HCT116 (cell line): ENCODE results near the gene ROR2. TPM values are rescaled to one million over a fixed set of nuclear protein-coding genes. Genes with fewer than 3 reads are reported as not detected.

Experiments used
- ATAC-seq: fragments of 200-7000 bp; cut with Tn5 transposase; 2 replicates; pipeline ENCODE4 v1.9.1; 2020; ENCODE audit warnings: mild to moderate bottlenecking, moderate library complexity
- BruUV-seq: library from RNA; stranded (reverse); fragments of 400-500 nt; replicated peaks from 2 replicates; lab custom pipeline; 2021; lab: Mats Ljungman, UMichigan
- CTCF ChIA-PET: fragments of 300-600 bp; sonication (Branson Sonifier 250); formaldehyde crosslinking; loops from one replicate; lab custom pipeline; 2021; ENCODE audit warnings: antibody characterized with exemption; lab: Charles Lee
- POLR2A ChIA-PET: fragments of 300-600, 350-600 bp; sonication (Branson Sonifier 250); formaldehyde crosslinking; loops from one replicate; lab custom pipeline; 2021; ENCODE audit warnings: antibody characterized with exemption; lab: Charles Lee
- RAD21 ChIA-PET, 2 experiments: fragments of 300-600 bp; sonication (Branson Sonifier 250); formaldehyde crosslinking; loops; one replicate each; lab custom pipeline; 2023; ENCODE audit warnings: low total read pairs in 2 of 2; ENCODE audit not compliant: uncharacterized antibody in 2 of 2, unreplicated experiment in 2 of 2, low non-redundant PET in 1 of 2; lab: Charles Lee
- DNase-seq: peaks from one replicate; pipeline ENCODE4 v3.0.0-alpha.2; 2010; ENCODE audit warnings: low read depth, low spot score
- H2AFZ ChIP-seq: fragments of 200-600 bp; shearing (Covaris generic), sonication (generic); 2 replicates; pipeline ENCODE4 v1.6.1; 2017; ENCODE audit warnings: low read depth, mixed run types, mixed read lengths, antibody characterized with exemption, low read length; ENCODE audit not compliant: poor library complexity, severe bottlenecking
- H3K27ac ChIP-seq: 2 replicates; pipeline ENCODE4 v1.5.1; 2012; ENCODE audit warnings: low read depth, low read length
- H3K27me3 ChIP-seq: fragments of 200-600 bp; sonication (generic); 2 replicates; pipeline ENCODE4 v1.6.1; 2016; ENCODE audit warnings: mixed run types, low read length, mixed read lengths; ENCODE audit not compliant: insufficient read depth
- H3K36me3 ChIP-seq, 2 experiments: fragments of 200-500 bp in 1 of 2; fragments of 200-600 bp in 1 of 2; sonication (Bioruptor generic) in 1 of 2; sonication (generic) in 1 of 2; 2 replicates each; pipeline versions ENCODE4 v1.5.1 to v1.6.1; 2014 to 2016; ENCODE audit warnings: low read length in 2 of 2, inconsistent platforms in 1 of 2, mixed read lengths in 1 of 2, mixed run types in 1 of 2; ENCODE audit not compliant: insufficient read depth in 2 of 2, control insufficient read depth in 1 of 2
- H3K4me1 ChIP-seq, 2 experiments: fragments of 200-600 bp in 1 of 2; sonication (generic) in 1 of 2; 2 replicates each; pipeline versions ENCODE4 v1.5.1 to v1.6.1; 2012 to 2017; ENCODE audit warnings: low read length in 2 of 2, inconsistent platforms in 1 of 2, mild to moderate bottlenecking in 1 of 2, mixed read lengths in 1 of 2, mixed run types in 1 of 2, moderate library complexity in 1 of 2; ENCODE audit not compliant: insufficient read depth in 2 of 2, control insufficient read depth in 1 of 2
- H3K4me2 ChIP-seq: fragments of 200-600 bp; sonication (generic); 2 replicates; pipeline ENCODE4 v1.6.1; 2017; ENCODE audit warnings: mixed run types, low read length, mixed read lengths
- H3K4me3 ChIP-seq, 2 experiments: fragments of 200-600 bp in 1 of 2; sonication (generic) in 1 of 2; replicated peaks in 1 of 2; 2 replicates each; pipeline ENCODE4 v1.5.1; 2011 to 2016; ENCODE audit warnings: low read length in 2 of 2, control low read depth in 1 of 2, low read depth in 1 of 2, mild to moderate bottlenecking in 1 of 2, mixed read lengths in 1 of 2, mixed run types in 1 of 2
- H3K79me2 ChIP-seq: fragments of 200-600 bp; sonication (generic); 2 replicates; pipeline ENCODE4 v1.6.1; 2017; ENCODE audit warnings: mild to moderate bottlenecking, mixed run types, low read length, moderate library complexity, mixed read lengths; ENCODE audit not compliant: insufficient read depth
- H3K9ac ChIP-seq: fragments of 200-600 bp; sonication (generic); 2 replicates; pipeline ENCODE4 v1.6.1; 2016; ENCODE audit warnings: low read length, mixed read lengths
- H3K9me2 ChIP-seq: fragments of 200-600 bp; sonication (generic), shearing (Covaris generic); 2 replicates; pipeline ENCODE4 v1.6.1; 2017; ENCODE audit warnings: mixed run types, mild to moderate bottlenecking, moderate library complexity; ENCODE audit not compliant: insufficient read depth
- H3K9me3 ChIP-seq, 2 experiments: fragments of 200-500 bp in 1 of 2; fragments of 200-600 bp in 1 of 2; sonication (Bioruptor generic) in 1 of 2; sonication (generic) in 1 of 2; 2 replicates each; pipeline ENCODE4 v1.6.1; 2014 to 2017; ENCODE audit warnings: low read length in 2 of 2, mixed read lengths in 2 of 2, inconsistent platforms in 1 of 2, low read depth in 1 of 2, mild to moderate bottlenecking in 1 of 2, mixed run types in 1 of 2, moderate library complexity in 1 of 2; ENCODE audit not compliant: control insufficient read depth in 1 of 2, insufficient read depth in 1 of 2
- H4K20me1 ChIP-seq: fragments of 200-600 bp; sonication (generic), shearing (Covaris generic); 2 replicates; pipeline ENCODE4 v1.6.1; 2017; ENCODE audit warnings: mixed run types, mild to moderate bottlenecking, moderate library complexity; ENCODE audit not compliant: insufficient read depth
- ATF3 ChIP-seq: IDR thresholded peaks from 2 replicates; pipeline ENCODE4 v1.6.1; 2012
- CBX3 ChIP-seq: IDR thresholded peaks from 2 replicates; pipeline ENCODE4 v1.6.1; 2012; ENCODE audit warnings: low read depth
- EGR1 ChIP-seq: IDR thresholded peaks from 2 replicates; pipeline ENCODE4 v1.6.1; 2012; ENCODE audit warnings: low read depth
- ELF1 ChIP-seq: IDR thresholded peaks from 2 replicates; pipeline ENCODE4 v1.6.1; 2012; ENCODE audit warnings: low read depth, borderline replicate concordance
- EZH2 ChIP-seq: fragments of 200-600 bp; sonication (generic); IDR thresholded peaks from 2 replicates; pipeline ENCODE4 v1.6.1; 2017; ENCODE audit warnings: antibody characterized with exemption, mixed run types
- EZH2phosphoT487 ChIP-seq: fragments of 200-600 bp; IDR thresholded peaks from 2 replicates; pipeline ENCODE4 v1.6.1; 2018; ENCODE audit warnings: antibody characterized with exemption, borderline replicate concordance
- FOSL1 ChIP-seq: IDR thresholded peaks from 2 replicates; pipeline ENCODE4 v1.6.1; 2012; ENCODE audit warnings: low read depth
- MAX ChIP-seq: IDR thresholded peaks from 2 replicates; pipeline ENCODE4 v1.6.1; 2012
- POLR2A ChIP-seq: IDR thresholded peaks from 2 replicates; pipeline ENCODE4 v1.7.0; 2011; ENCODE audit warnings: borderline replicate concordance; ENCODE audit not compliant: insufficient read depth, insufficient read length; ENCODE audit errors: extremely low read depth
- POLR2AphosphoS5 ChIP-seq: IDR thresholded peaks from 2 replicates; pipeline ENCODE4 v1.6.1; 2011; ENCODE audit warnings: mild to moderate bottlenecking, low read depth, low read length, moderate library complexity
- TCF7L2 ChIP-seq: IDR thresholded peaks from 2 replicates; pipeline ENCODE4 v1.7.0; 2011; ENCODE audit warnings: borderline replicate concordance, inconsistent platforms; ENCODE audit not compliant: insufficient read depth, insufficient read length; ENCODE audit errors: extremely low read depth
- YY1 ChIP-seq: IDR thresholded peaks from 2 replicates; pipeline ENCODE4 v1.6.1; 2011; ENCODE audit warnings: low read length, low read depth, moderate library complexity, mild to moderate bottlenecking; ENCODE audit not compliant: insufficient replicate concordance; ENCODE audit errors: extremely low read depth
- intact Hi-C: fragments of 100-400 bp; cut with micrococcal nuclease; formaldehyde crosslinking; loops from 2 replicates; pipeline ENCODE4 v1.10.0; 2022
- total RNA-seq: library from RNA; stranded (reverse); gene quantifications from one replicate; pipeline ENCODE4 v1.2.1, GENCODE V29; 2021; ENCODE audit not compliant: unreplicated experiment
- TF ChIP-seq, protein P1 (sequence below): IDR thresholded peaks from 2 replicates; pipeline ENCODE4 v1.6.1; 2011; ENCODE audit warnings: mild to moderate bottlenecking, low read length, moderate library complexity; ENCODE audit not compliant: insufficient replicate concordance; ENCODE audit errors: extremely low read depth

The ROR2 gene
- total RNA-seq, 1 experiment from 2014 or later: 15.7 TPM

DNA sequence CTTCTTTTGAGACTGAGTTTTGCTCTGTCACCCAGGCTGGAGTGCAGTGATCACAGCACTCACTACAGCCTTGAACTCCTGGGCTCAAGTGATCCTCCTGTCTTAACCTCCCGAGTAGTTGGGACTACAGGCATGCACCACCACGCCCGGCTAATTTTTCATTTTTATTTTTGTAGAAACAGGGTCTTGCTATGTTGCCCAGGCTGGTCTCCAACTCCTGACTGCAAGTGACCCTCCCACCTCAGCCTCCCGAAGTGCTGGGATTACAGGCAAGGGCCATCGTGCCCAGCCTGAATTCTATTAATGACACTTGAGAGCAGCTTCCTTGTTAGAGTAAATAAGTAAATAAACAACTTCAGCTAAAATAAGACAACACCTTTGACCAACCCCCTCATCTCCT is 12.3 kb downstream of the ROR2 start:
- Histone ChIP-seq H3K9me3 (0 out of 4 replicates have a peak, but pooled peaks cover 0 to 2% of the 10 kb centered on the region in 2 experiments), H3K9ac (no peak overlapping the region), H2AFZ (no peak overlapping the region), H3K36me3 (no peaks in the 10 kb centered on the region), H3K9me2 (no peaks in the 10 kb centered on the region), H3K4me3 (no peak overlapping the region), H3K27me3 (no peaks in the 10 kb centered on the region), H3K27ac (no peak overlapping the region), H3K4me1 (no peaks in the 10 kb centered on the region), H3K4me2 (no peak overlapping the region), H3K79me2 (peaks cover 28% of the 10 kb centered on the region; the same call in 1 of the 2 replicates), H4K20me1 (no peaks in the 10 kb centered on the region)
- ChIA-PET CTCF (no interaction called here), RAD21 (no interaction called here), POLR2A (no interaction called here)
- ATAC-seq (no peak), DNase-seq (no peak)
- BruUV-seq: no TSS peak
- no peak for TF ChIP-seq YY1
- TF ChIP-seq FOSL1: no peak
- no peak for TF ChIP-seq ELF1
- TF ChIP-seq EZH2: no peak
- no peak for TF ChIP-seq TCF7L2
- no peak for TF ChIP-seq POLR2A
- no peak for TF ChIP-seq ATF3
- TF ChIP-seq EZH2phosphoT487: no peak
- TF ChIP-seq EGR1: no peak
- TF ChIP-seq, protein P1, sequence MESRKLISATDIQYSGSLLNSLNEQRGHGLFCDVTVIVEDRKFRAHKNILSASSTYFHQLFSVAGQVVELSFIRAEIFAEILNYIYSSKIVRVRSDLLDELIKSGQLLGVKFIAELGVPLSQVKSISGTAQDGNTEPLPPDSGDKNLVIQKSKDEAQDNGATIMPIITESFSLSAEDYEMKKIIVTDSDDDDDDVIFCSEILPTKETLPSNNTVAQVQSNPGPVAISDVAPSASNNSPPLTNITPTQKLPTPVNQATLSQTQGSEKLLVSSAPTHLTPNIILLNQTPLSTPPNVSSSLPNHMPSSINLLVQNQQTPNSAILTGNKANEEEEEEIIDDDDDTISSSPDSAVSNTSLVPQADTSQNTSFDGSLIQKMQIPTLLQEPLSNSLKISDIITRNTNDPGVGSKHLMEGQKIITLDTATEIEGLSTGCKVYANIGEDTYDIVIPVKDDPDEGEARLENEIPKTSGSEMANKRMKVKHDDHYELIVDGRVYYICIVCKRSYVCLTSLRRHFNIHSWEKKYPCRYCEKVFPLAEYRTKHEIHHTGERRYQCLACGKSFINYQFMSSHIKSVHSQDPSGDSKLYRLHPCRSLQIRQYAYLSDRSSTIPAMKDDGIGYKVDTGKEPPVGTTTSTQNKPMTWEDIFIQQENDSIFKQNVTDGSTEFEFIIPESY: no peak
- no peak for TF ChIP-seq MAX
- no peak for TF ChIP-seq CBX3
- TF ChIP-seq POLR2AphosphoS5: no peak
- intact Hi-C loops: no loop called here
